ENCODE results near the gene SIAE.

SIAE gene

GRCh38 chr11:124662106-124662505, 11.4 kb downstream of the SIAE start:
- no peak for DNase-seq (ENCODE audit: low read depth)

GRCh38 chr11:124661553-124661952, 12.0 kb downstream of the SIAE start:
- DNase-seq (ENCODE audit: low read depth), result no peak

- no peak for DNase-seq (ENCODE audit: low read depth)
These were observed 14.6 kb downstream of the SIAE start for GRCh38 chr11:124658986-124659385.

GRCh38 chr11:124658501-124658900, 15.0 kb downstream of the SIAE start:
- no peak for DNase-seq (ENCODE audit: low read depth)

- DNase-seq (ENCODE audit: low read depth), result no peak
These were observed 15.6 kb downstream of the SIAE start for GRCh38 chr11:124657904-124658303.

- no peak for DNase-seq (ENCODE audit: low read depth)
These were observed 16.5 kb downstream of the SIAE start for GRCh38 chr11:124656774-124657630.

GRCh38 chr11:124648610-124649009, 24.9 kb downstream of the SIAE start:
- no peak for DNase-seq (ENCODE audit: low read depth)

- DNase-seq (ENCODE audit: low read depth), result no peak
These were observed 27.4 kb downstream of the SIAE start for GRCh38 chr11:124646148-124646547.

GRCh38 chr11:124644426-124645280, 28.9 kb downstream of the SIAE start:
- DNase-seq (ENCODE audit: low read depth), result peak; percentile 11

GRCh38 chr11:124643605-124644425, 29.7 kb downstream of the SIAE start:
- no peak for DNase-seq (ENCODE audit: low read depth)

GRCh38 chr11:124643042-124643604, 30.4 kb downstream of the SIAE start:
- DNase-seq (ENCODE audit: low read depth), result no peak

- DNase-seq (ENCODE audit: low read depth), result no peak
These were observed 30.9 kb downstream of the SIAE start for GRCh38 chr11:124642628-124643027.

- no peak for DNase-seq (ENCODE audit: low read depth)
These were observed 32.9 kb downstream of the SIAE start for GRCh38 chr11:124640666-124641065.

GRCh38 chr11:124639186-124639585, 34.4 kb downstream of the SIAE start:
- DNase-seq (ENCODE audit: low read depth), result no peak

- DNase-seq (ENCODE audit: low read depth), result no peak
These were observed 35.0 kb downstream of the SIAE start for GRCh38 chr11:124638500-124638899.

- no peak for DNase-seq (ENCODE audit: low read depth)
These were observed 37.6 kb downstream of the SIAE start for GRCh38 chr11:124635932-124636331.

- DNase-seq (ENCODE audit: low read depth), result no peak
These were observed 40.2 kb downstream of the SIAE start for GRCh38 chr11:124633355-124633754.

GRCh38 chr11:124629961-124630360, 43.6 kb downstream of the SIAE start:
- no peak for DNase-seq (ENCODE audit: low read depth)

GRCh38 chr11:124627546-124627945, 46.0 kb downstream of the SIAE start:
- DNase-seq (ENCODE audit: low read depth), result no peak

GRCh38 chr11:124625504-124626168, 47.9 kb downstream of the SIAE start:
- DNase-seq (ENCODE audit: low read depth), result no peak

- no peak for DNase-seq (ENCODE audit: low read depth)
These were observed 49.5 kb downstream of the SIAE start for GRCh38 chr11:124623861-124624525.

All from activated T-cell treated with anti-CD3 and anti-CD28 coated beads for 1 hour (primary cell).